OCI-LY7 (cell line): ENCODE results near the gene SGK1.

Experiments
- EZH2phosphoT487 ChIP-seq: fragments of 200-600 bp; sonication (generic); IDR thresholded peaks from 2 replicates; pipeline ENCODE4 v1.6.1; 2018; ENCODE audit warnings: low read depth, borderline replicate concordance, mild to moderate bottlenecking, mixed run types, antibody characterized with exemption, low read length, moderate library complexity, mixed read lengths
- TF ChIP-seq, protein P1 (sequence below): fragments of 200-600 bp; sonication (generic); conservative IDR thresholded peaks from 2 replicates; pipeline ENCODE4 v1.5.1; 2014; ENCODE audit warnings: mild to moderate bottlenecking, antibody characterized with exemption, low read length, moderate library complexity, mixed read lengths

- TF ChIP-seq, protein P1, sequence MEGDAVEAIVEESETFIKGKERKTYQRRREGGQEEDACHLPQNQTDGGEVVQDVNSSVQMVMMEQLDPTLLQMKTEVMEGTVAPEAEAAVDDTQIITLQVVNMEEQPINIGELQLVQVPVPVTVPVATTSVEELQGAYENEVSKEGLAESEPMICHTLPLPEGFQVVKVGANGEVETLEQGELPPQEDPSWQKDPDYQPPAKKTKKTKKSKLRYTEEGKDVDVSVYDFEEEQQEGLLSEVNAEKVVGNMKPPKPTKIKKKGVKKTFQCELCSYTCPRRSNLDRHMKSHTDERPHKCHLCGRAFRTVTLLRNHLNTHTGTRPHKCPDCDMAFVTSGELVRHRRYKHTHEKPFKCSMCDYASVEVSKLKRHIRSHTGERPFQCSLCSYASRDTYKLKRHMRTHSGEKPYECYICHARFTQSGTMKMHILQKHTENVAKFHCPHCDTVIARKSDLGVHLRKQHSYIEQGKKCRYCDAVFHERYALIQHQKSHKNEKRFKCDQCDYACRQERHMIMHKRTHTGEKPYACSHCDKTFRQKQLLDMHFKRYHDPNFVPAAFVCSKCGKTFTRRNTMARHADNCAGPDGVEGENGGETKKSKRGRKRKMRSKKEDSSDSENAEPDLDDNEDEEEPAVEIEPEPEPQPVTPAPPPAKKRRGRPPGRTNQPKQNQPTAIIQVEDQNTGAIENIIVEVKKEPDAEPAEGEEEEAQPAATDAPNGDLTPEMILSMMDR: no peak
- TF ChIP-seq EZH2phosphoT487: no peak
Measured at GRCh38 chr6:134323294-134323693, 5.4 kb upstream of the SGK1 start.
